Smooth muscle cell (in vitro differentiated cells): ENCODE data around the gene SCLY. TPM values are rescaled to one million over a fixed set of nuclear protein-coding genes. Genes with fewer than 3 reads are reported as not detected.

Experiments used
- DNase-seq: peaks from one replicate; lab custom pipeline; 2025; ENCODE audit not compliant: unreplicated experiment; lab: John Stamatoyannopoulos, UW
- H2AFZ ChIP-seq: fragments of 200-600 bp; sonication (generic); 2 replicates; pipeline ENCODE4 v1.6.0; 2016; ENCODE audit warnings: antibody characterized with exemption, low read depth, mild to moderate bottlenecking
- H3F3A ChIP-seq: fragments of 200-600 bp; sonication (generic); 2 replicates; pipeline ENCODE4 v1.6.0; 2017; ENCODE audit warnings: antibody characterized with exemption, low read depth
- H3K27ac ChIP-seq: fragments of 200-600 bp; sonication (generic); 2 replicates; pipeline ENCODE4 v1.5.1; 2016; ENCODE audit warnings: low read depth, mild to moderate bottlenecking
- H3K27me3 ChIP-seq: fragments of 200-600 bp; sonication (generic); 2 replicates; pipeline ENCODE4 v1.6.1; 2016; ENCODE audit warnings: low read depth, mild to moderate bottlenecking
- H3K36me3 ChIP-seq: fragments of 200-600 bp; sonication (generic); 2 replicates; pipeline ENCODE4 v1.5.1; 2016; ENCODE audit warnings: low read depth
- H3K4me1 ChIP-seq: fragments of 200-600 bp; sonication (generic); 2 replicates; pipeline ENCODE4 v1.5.1; 2016; ENCODE audit warnings: low read depth
- H3K4me2 ChIP-seq: fragments of 200-600 bp; sonication (generic); 2 replicates; pipeline ENCODE4 v1.6.0; 2016; ENCODE audit warnings: mild to moderate bottlenecking
- H3K4me3 ChIP-seq: fragments of 200-600 bp; sonication (generic); 2 replicates; pipeline ENCODE4 v1.5.1; 2016; ENCODE audit warnings: mild to moderate bottlenecking
- H3K79me2 ChIP-seq: fragments of 200-600 bp; sonication (generic); 2 replicates; pipeline ENCODE4 v1.6.0; 2016; ENCODE audit warnings: low read depth, mild to moderate bottlenecking
- H3K9ac ChIP-seq: fragments of 200-600 bp; sonication (generic); 2 replicates; pipeline ENCODE4 v1.6.0; 2016; ENCODE audit warnings: low read depth
- H3K9me3 ChIP-seq: fragments of 200-600 bp; sonication (generic); replicated peaks from 2 replicates; pipeline ENCODE4 v1.5.1; 2016; ENCODE audit warnings: low read depth
- H4K20me1 ChIP-seq: fragments of 200-600 bp; sonication (generic); 2 replicates; pipeline ENCODE4 v1.6.0; 2016; ENCODE audit warnings: low read depth
- WGBS: methylation state at CpG from one replicate; pipeline ENCODE4 v1.1.7; 2016; ENCODE audit warnings: low lambda C conversion rate; 5-methylcytosine and 5-hydroxymethylcytosine counted together
- polyA plus RNA-seq: library from polyadenylated mRNA; unstranded; fragments of >200 nt; fragmentation: Nextera tagmentation; extraction: Ambion mirVana; gene quantifications from 2 replicates; pipeline ENCODE4 v1.2.1, GENCODE V29; 2016
- total RNA-seq: library from RNA; depleted of rRNA; stranded (reverse); fragments of >200 nt; gene quantifications from 2 replicates; pipeline ENCODE4 v1.2.3, GENCODE V29; 2014
- TF ChIP-seq, protein P1 (sequence below): fragments of 200-600 bp; sonication (generic); IDR thresholded peaks from 2 replicates; pipeline ENCODE4 v1.5.1; 2017; ENCODE audit warnings: borderline replicate concordance, mild to moderate bottlenecking, antibody characterized with exemption; ENCODE audit not compliant: insufficient read depth, poor library complexity, severe bottlenecking

SCLY gene
- total and polyA plus RNA-seq, 2 experiments from 2014 or later = 7.6 to 12.9 TPM

DNA sequence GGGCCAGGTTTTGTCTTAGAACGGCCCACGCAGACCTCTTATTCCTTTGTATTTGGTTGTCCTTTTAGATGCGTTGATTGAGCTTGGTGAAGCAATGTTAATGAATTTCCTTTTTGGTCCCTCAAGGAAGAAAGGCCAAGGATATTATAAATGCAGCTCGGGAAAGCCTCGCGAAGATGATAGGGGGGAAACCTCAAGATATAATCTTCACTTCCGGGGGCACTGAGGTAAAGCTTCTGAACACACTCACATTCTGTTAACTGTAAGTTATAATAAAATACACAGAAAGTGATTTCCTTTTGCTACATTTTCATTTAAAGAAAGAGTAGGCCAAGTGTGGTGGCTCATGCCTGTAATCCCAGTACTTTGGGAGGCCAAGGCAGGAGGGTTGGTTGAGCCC lies 7.1 kb downstream of the SCLY start:
- Histone ChIP-seq H3K4me2 (no peak overlapping the region), H2AFZ (no peak overlapping the region), H3K27ac (no peak overlapping the region), H3F3A (no peaks in the 10 kb centered on the region), H3K4me3 (no peak overlapping the region), H3K79me2 (no peaks in the 10 kb centered on the region), H3K4me1 (no peaks in the 10 kb centered on the region), H3K36me3 (peaks cover 7% of the 10 kb centered on the region), H3K9ac (no peak overlapping the region), H3K9me3 (peaks cover 6% of the 10 kb centered on the region), H4K20me1 (no peaks in the 10 kb centered on the region), H3K27me3 (no peaks in the 10 kb centered on the region)
- DNase-seq = no peak
- 97% methylated on average over 7 of the region's 7 CpGs for WGBS
- TF ChIP-seq, protein P1, sequence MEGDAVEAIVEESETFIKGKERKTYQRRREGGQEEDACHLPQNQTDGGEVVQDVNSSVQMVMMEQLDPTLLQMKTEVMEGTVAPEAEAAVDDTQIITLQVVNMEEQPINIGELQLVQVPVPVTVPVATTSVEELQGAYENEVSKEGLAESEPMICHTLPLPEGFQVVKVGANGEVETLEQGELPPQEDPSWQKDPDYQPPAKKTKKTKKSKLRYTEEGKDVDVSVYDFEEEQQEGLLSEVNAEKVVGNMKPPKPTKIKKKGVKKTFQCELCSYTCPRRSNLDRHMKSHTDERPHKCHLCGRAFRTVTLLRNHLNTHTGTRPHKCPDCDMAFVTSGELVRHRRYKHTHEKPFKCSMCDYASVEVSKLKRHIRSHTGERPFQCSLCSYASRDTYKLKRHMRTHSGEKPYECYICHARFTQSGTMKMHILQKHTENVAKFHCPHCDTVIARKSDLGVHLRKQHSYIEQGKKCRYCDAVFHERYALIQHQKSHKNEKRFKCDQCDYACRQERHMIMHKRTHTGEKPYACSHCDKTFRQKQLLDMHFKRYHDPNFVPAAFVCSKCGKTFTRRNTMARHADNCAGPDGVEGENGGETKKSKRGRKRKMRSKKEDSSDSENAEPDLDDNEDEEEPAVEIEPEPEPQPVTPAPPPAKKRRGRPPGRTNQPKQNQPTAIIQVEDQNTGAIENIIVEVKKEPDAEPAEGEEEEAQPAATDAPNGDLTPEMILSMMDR = no peak

DNA sequence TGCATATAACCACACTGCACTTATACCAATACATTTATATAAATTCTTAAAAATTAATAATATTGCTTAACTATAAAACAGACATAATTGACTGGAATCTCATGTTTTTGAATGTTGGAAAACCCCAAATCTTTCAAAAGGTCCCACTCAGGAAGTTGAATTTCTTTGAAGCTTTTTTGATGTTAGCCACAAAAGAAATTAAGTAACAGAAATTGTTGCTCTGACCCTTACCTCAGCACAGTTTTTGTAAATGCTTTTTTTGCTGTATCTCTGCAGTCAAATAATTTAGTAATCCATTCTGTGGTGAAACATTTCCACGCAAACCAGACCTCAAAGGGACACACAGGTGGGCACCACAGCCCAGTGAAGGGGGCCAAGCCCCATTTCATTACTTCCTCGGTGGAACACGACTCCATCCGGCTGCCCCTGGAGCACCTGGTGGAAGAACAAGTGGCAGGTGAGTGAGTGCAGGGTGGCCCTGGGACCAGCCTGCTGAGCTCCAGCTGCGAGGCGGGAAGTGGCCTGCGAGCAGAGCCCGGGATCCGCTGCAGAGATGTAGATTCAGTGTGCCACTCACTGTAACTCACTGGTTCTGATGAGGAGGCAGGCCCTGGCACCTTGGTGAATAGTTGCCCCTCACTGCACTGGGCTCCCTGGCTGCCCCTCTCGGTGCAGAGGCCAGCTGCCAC lies 8.4 kb downstream of the SCLY start:
- Histone ChIP-seq H3K79me2 (no peaks in the 10 kb centered on the region), H4K20me1 (no peaks in the 10 kb centered on the region), H3K27me3 (no peaks in the 10 kb centered on the region), H3K9ac (no peak overlapping the region), H3K4me3 (no peak overlapping the region), H3K9me3 (peaks cover 6% of the 10 kb centered on the region), H3K36me3 (peaks cover 11% of the 10 kb centered on the region), H3K4me2 (no peak overlapping the region), H3F3A (no peaks in the 10 kb centered on the region), H3K27ac (no peak overlapping the region), H3K4me1 (no peaks in the 10 kb centered on the region), H2AFZ (no peak overlapping the region)
- 98% methylated on average over 10 of the region's 10 CpGs for WGBS
- TF ChIP-seq, protein P1 = no peak
- DNase-seq = no peak

DNA sequence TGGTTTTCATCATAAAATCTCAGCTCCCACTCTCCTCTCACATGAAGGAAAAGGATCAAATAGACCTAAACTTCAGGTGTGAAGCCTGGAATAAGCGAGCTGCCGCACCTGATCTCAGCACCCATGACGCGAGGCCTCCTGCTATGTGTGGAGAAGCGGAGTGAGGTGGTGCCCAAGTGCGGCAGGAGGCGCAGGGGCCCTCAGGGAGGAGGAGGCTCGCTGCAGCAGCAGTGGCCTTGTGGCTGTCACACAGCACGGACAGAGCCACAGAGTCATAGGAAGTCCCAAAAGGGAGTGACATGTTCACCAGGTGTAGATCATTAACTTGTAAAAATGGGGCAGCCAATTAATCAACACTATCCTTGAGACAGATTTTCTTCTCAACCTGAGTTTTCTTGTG lies 9.1 kb downstream of the SCLY start:
- H3K36me3 ChIP-seq = peaks cover 11% of the 10 kb centered on the region
- no peak for DNase-seq
- TF ChIP-seq, protein P1 = no peak

DNA sequence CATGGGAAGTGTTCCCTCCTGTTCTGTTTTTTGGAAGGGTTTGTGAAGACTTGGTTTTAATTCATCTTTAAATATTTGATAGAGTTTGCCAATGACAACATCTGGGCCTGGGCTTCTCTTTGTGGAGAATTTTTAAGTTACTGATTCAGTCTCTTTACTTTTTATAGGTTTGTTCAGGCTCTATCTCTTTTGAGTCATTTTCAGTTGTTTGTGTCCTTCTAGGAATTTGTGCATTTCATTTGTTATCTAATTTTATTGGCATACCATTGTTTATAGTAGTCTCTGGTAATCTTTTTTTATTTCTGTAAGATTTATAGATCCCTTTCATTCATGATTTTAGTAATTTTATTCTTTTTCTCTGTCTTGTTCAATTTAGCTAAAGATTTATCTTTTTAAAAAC lies 14.6 kb downstream of the SCLY start:
- H3K27me3 ChIP-seq = no peaks in the 10 kb centered on the region
- no peaks in the 10 kb centered on the region for H3K79me2 ChIP-seq
- H3K27ac ChIP-seq = no peak overlapping the region
- no peak for DNase-seq
- peaks cover 11% of the 10 kb centered on the region for H3K36me3 ChIP-seq
- TF ChIP-seq, protein P1 = no peak
- no peaks in the 10 kb centered on the region for H3K4me1 ChIP-seq
- no peaks in the 10 kb centered on the region for H4K20me1 ChIP-seq
- H3K4me2 ChIP-seq = no peak overlapping the region
- H2AFZ ChIP-seq = no peak overlapping the region
- H3K9ac ChIP-seq = no peak overlapping the region
- no peaks in the 10 kb centered on the region for H3F3A ChIP-seq
- H3K9me3 ChIP-seq = peaks cover 6% of the 10 kb centered on the region
- H3K4me3 ChIP-seq = no peak overlapping the region

More for the DNA sequence above, 9.1 kb downstream of the SCLY start:
- peaks cover 6% of the 10 kb centered on the region for H3K9me3 ChIP-seq
- no peaks in the 10 kb centered on the region for H3F3A ChIP-seq
- H3K4me3 ChIP-seq = no peak overlapping the region
- no peak overlapping the region for H3K4me2 ChIP-seq
- no peaks in the 10 kb centered on the region for H3K79me2 ChIP-seq
- H3K27ac ChIP-seq = no peak overlapping the region
- H4K20me1 ChIP-seq = no peaks in the 10 kb centered on the region
- no peak overlapping the region for H2AFZ ChIP-seq
- H3K9ac ChIP-seq = no peak overlapping the region
- no peaks in the 10 kb centered on the region for H3K4me1 ChIP-seq
- H3K27me3 ChIP-seq = no peaks in the 10 kb centered on the region
- 97% methylated on average over 9 of the region's 9 CpGs for WGBS
